Activated T-helper 1 cell treated with Interleukin-2 at 50 U/mL for 16 hours (primary cell): ENCODE measurements around the gene POC1B.

ENCODE experiments used
- DNase-seq: peaks from one replicate; pipeline ENCODE4 v3.0.0-alpha.2; 2020; ENCODE audit warnings: low read depth

The POC1B gene

GRCh38 chr12:89384807-89385206 lies 141.0 kb downstream of the POC1B start:
- no peak for DNase-seq

GRCh38 chr12:89384050-89384758 lies 141.6 kb downstream of the POC1B start:
- DNase-seq, result no peak

GRCh38 chr12:89383235-89384049 lies 142.4 kb downstream of the POC1B start:
- DNase-seq, result no peak

- no peak for DNase-seq
These were observed 143.5 kb downstream of the POC1B start for GRCh38 chr12:89382328-89382727.

- no peak for DNase-seq
These were observed 145.9 kb downstream of the POC1B start for GRCh38 chr12:89379839-89380467.

- no peak for DNase-seq
These were observed 146.6 kb downstream of the POC1B start for GRCh38 chr12:89379148-89379838.

- no peak for DNase-seq
These were observed 149.0 kb downstream of the POC1B start for GRCh38 chr12:89376844-89377243.

- DNase-seq, result no peak
These were observed 149.7 kb downstream of the POC1B start for GRCh38 chr12:89376202-89376529.

- no peak for DNase-seq
These were observed 151.9 kb downstream of the POC1B start for GRCh38 chr12:89373763-89374572.

GRCh38 chr12:89372584-89373370 lies 153.1 kb downstream of the POC1B start:
- no peak for DNase-seq

- DNase-seq, result no peak
These were observed 155.0 kb downstream of the POC1B start for GRCh38 chr12:89370850-89371249.

GRCh38 chr12:89370421-89370831 lies 155.4 kb downstream of the POC1B start:
- no peak for DNase-seq
